DMS153 treated with DMSO at 0.1 percent for 48 hours (cell line): Measurements from ENCODE around the gene ZNF30.
A peak's percentile ranks its signal among the peaks of the same experiment; 100 is the strongest.
"Not testable (repeated sequence)": the region's sequence is repeated elsewhere in the genome, so short reads cannot be mapped to it uniquely, and the experiment has no call there.

Experiments
- DNase-seq: peaks from one replicate; lab custom pipeline; 2025; ENCODE audit not compliant: unreplicated experiment; lab: John Stamatoyannopoulos, UW

ZNF30 gene

DNA sequence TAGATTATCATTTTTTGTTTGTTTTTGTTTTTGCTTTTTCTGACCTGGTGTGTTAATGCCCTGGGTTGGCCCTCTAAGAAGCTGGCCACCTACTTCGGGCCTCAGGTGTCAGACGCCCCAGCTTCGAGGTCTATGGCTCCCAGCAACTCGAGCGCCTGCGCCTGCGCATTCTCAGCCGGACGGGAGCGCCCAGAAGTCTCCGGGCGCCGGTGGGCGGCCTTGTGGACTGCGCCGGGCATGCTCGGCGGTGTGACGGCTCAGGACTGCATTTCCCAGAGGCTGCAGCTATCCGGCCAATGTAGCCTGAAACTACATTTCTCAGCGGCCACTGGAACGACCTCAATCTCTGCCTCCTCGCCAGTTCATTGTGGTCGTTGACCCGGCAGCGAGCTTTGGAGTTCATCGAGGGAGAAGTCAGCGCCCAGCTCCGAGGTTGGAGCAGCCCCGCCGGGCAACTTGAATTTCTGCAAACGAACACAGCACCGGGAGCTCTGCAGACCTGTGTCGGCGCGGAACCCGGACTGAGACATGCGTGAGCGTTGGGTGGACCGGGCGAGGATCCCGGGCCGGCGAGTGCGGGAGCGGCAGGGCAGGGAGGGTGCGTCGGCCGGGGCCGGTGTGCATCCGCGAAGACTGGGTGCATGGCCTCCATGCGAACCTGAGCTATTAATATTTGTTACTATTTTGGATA is at the start of gene ZNF30:
ZNF30 (plus strand) TSS at position 219 of the 691 bp plus-strand sequence. CDS start 3,045 bp downstream, outside the sequence.
- DNase-seq = peak; percentile 80

DNA sequence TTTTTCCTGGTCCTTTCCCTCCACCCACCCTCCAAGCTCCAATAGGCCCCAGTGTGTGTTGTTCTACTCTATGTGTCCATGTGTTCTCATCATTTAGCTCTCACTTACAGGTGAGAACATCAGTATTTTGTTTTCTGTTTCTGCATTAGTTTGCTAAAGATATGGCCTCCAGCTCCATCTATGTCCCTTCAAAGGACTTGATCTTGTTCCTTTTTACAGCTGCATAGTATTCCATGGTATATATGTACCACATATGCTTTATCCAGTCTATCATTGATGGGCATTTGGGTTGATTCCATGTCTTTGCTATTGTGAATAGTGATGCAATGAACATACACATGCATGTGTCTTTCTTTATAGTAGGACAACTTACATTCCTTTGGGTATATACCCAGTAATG is 47.1 kb upstream of the ZNF30 start:
- DNase-seq = no peak

GRCh38 chr19:34880034-34880433 is 46.7 kb upstream of the ZNF30 start:
- no peak for DNase-seq

DNA sequence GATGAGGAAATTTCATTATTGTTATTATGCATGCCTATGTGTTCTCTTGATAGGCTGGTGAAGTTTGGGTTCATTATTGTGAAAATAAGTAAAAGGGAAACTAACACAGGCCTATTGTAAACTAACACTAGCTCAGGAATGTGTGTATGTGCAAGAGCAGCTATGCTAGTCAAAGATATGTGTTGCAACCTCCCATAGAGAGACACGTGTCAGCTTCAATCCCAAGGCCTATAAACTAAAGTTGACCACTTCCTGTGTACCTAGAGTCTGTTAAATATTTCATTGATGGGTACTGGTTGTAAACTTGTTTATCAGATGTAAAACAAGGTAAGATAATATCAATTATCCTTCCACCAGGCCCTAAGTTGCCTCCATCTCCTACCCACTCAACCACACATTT is 44.7 kb upstream of the ZNF30 start:
- no peak for DNase-seq

DNA sequence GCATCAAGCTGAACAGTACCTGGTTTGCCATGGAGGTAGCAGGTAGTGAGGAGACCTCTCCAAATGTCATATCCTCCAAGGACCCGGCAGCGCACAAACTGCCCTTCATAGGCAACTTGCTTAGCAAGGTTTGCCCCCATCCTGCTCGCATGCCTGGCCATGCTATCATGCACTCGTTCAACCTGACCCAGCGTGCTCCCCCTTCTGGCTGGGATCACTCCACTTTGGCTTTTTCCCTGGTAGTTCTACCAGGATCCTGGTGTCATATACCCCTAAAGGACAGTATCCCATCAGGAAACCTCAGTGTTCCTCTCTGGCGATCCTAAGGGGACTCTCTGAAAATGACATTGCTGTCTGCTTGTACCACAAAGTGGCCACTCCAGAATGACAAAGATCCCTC is 38.6 kb upstream of the ZNF30 start:
- DNase-seq = no peak

GRCh38 chr19:34900245-34900644 is 26.5 kb upstream of the ZNF30 start:
- no peak for DNase-seq

GRCh38 chr19:34904664-34905527 is 21.8 kb upstream of the ZNF30 start:
- DNase-seq = no peak

- no peak for DNase-seq
Observed at GRCh38 chr19:34910770-34911169, 15.9 kb upstream of the ZNF30 start.

GRCh38 chr19:34917144-34917543 is 9.6 kb upstream of the ZNF30 start:
- not testable (repeated sequence) for DNase-seq

DNA sequence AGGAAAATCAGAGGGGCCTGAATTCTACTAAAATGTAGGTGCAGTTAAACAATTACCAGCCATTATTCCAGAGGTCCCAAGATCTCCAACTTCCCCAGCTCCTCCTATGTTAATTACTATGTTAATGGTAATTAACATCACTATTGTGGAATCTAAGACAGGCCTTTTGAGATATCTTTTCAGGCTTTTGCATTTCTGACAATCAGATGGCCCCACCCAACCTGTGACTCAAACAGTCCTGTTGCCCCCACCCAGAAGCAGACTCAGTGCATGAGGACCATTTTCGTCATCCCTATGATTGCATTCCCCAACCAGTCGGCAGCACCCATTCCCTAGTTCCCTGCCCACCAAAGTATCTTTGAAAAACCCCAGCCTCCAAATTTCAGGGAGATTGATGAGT is 8.5 kb upstream of the ZNF30 start:
- DNase-seq = no peak

DNA sequence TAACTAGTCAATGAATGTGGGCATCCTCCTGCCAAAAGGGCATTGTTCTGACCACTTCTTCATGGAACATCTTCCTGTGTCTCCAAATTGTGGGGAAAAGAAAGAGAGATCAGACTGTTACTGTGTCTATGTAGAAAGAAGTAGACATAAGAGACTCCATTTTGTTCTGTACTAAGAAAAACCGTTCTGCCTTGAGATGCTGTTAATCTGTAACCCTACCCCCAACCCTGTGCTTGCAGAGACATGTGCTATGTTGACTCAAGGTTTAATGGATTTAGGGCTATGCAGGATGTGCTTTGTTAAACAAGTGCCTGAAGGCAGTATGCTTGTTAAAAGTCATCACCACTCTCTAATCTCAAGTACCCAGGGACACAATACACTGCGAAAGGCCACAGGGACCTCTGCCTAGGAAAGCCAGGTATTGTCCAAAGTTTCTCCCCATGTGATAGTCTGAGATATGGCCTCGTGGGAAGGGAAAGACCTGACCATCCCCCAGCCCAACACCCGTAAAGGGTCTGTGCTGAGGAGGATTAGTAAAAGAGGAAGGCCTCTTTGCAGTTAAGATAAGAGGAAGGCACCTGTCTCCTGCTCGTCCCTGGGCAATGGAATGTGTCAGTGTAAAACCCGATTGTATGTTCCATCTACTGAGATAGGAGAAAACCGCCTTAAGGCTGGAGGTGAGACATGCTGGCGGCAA is 6.5 kb upstream of the ZNF30 start:
- peak; percentile 46 for DNase-seq

- no peak for DNase-seq
Observed at GRCh38 chr19:34925278-34925855, 1.3 kb upstream of the ZNF30 start.

DNA sequence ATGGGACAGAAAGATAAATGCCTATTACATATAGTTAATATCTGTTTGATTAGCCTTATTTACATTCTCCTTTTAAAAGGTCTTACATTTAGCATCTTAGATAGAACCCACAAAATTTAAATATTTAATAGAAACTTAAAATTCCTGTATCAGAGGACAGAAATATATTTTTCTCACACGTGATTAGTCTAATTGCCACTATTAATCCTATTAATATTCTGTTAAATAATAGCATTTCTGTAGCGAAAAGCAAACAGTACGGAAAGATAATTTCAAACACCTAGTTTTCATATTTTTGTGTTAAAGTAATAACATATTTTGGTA is 380 bp upstream of the ZNF30 start:
- DNase-seq = no peak

DNA sequence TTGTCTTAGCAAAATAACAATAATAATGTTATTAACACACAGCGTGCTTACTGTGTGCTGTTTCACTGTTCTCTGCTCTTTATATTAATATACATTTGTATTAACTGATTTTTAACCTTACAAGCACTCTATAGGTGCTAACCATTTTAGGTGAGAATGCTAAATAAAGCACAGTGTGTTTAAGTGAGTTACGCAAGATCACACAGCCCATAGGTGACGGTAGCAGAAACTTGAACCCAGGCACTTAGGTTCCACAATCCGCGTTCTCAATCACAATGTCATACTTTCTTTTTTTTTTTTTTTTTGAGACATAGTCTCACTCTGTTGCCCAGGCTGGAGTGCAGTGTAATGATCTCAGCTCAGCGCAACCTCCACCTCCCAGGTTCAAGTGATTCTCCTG is 5.8 kb downstream of the ZNF30 start:
- no peak for DNase-seq

DNA sequence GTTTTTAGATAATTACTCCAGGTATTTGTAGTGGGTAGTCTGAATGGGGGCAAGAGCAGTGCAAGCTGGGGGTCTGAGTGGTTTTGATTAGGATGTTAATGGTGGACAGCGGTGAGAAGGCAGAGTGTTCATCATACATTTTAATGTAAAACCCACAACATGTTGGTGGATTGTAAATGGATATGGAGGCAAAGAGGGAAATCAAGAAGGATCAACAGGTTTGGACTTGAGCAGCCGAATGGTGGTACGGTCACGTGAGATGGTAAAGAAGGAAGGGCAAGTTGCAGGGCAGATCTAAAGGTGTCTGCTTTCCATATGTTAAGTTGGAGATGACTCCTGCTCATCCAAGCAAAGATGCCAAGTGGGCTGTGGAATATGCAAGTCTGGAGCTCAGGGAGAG is 9.5 kb downstream of the ZNF30 start:
- no peak for DNase-seq

DNA sequence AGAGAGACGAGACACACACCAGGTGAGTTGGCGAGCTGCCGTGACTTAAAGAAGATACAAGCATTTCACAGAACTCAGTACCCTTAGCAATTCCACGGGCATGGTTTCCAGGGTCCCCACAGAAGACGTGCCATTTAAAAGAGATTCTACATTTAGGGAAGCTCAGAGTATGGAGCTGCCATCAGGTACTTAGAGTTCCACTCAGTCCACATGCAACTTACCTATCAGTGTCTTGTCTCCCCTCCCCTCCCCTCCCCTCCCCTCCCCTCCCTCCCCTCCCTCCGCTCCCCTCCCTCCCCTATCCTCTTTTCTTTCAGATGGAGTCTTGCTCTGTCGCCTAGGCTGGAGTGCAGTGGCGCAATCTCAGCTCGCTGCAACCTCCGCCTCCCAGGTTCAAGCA is 12.2 kb downstream of the ZNF30 start:
- no peak for DNase-seq

DNA sequence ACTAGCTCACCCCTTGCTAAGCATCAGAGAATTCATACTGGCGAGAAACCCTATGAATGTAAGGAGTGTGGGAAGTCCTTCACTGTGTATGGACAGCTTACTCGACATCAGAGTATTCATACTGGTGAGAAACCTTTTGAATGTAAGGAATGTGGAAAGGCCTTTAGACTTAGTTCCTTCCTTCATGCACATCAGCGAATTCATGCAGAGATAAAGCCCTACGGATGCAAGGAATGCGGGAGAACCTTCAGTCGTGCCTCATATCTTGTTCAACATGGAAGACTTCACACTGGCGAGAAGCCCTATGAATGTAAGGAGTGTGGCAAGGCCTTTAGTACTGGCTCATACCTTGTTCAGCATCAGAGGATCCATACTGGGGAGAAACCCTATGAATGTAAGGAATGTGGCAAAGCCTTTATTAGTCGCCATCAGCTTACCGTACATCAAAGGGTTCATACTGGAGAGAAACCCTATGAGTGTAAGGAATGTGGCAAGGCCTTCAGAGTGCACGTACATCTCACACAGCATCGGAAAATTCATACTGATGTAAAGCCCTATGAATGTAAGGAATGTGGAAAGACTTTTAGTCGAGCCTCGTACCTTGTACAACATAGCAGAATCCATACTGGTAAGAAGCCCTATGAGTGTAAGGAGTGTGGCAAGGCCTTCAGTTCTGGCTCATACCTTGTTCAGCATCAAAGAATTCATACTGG is 17.3 kb downstream of the ZNF30 start:
- no peak for DNase-seq

- no peak for DNase-seq
Observed at GRCh38 chr19:34953092-34953491, 26.4 kb downstream of the ZNF30 start.

- DNase-seq = no peak
Observed at GRCh38 chr19:34957830-34958751, 31.4 kb downstream of the ZNF30 start.

GRCh38 chr19:34959021-34959420 is 32.3 kb downstream of the ZNF30 start:
- DNase-seq = no peak
